Measurements from ENCODE around the gene NR4A2. TPM values are rescaled to one million over a fixed set of nuclear protein-coding genes. Genes with fewer than 3 reads are reported as not detected.
A peak's percentile ranks its signal among the peaks of the same experiment; 100 is the strongest.

Gene NR4A2
- total RNA-seq: 1 to 10 TPM; 1.9 to 5.0 (median 2.5) TPM

DNA sequence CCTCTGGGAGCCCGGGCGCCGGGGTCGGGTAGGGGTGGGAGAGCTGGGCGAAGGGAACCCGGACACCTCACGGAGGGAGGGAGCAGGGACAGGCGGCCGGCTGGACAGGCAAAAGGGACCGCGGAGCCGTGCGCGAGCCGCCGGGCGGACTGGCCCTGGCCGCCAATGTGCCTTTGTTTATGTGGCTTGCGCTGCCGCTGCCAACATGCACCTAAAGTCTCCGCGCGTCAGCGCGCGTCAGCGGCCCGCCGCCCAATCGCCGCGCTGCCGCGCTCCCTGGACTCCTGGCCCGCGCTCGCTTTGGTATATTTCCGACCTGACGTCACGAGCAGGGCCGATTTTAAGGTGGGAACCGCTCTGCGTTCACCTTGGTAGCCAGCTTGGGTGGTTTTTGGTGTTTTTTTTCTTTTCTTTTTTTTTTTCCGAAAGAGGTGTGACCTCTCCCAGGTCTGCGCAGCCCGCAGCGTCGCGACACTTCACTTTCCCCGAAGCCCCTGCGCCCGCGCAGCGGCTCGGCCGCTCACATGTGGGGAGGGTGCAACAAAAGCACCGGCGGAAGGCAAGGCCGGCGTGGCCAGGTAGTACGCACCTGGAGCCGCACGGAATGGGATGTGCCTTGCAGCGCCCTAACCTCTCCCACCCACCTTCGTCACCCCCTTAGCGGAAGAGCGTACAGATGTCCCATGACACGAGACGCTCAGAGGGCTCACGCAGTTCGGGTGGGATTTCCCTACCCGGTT lies at the start of gene NR4A2:
Gene NR4A2 (minus strand): TSS at position 188 of the 740 bp plus-strand sequence. CDS start 2,535 bp downstream, outside the sequence.
- no peaks in the 10 kb centered on the region for H3K27me3 ChIP-seq
- H3K27ac ChIP-seq: peak within 1 kb of the TSS; percentile 89 to 97 (median 96)
- H3K9me3 ChIP-seq: no peaks in the 10 kb centered on the region
- H3K4me1 ChIP-seq: peaks cover 0 to 14% (median 0%) of the 10 kb centered on the region in 4 donors
- peaks cover 0 to 13% (median 0%) of the 10 kb centered on the region in 3 donors for H3K36me3 ChIP-seq
- H3K4me3 ChIP-seq: peak within 1 kb of the TSS; percentile 59 to 75 (median 68)
- DNase-seq: peak; percentile 94 to 98 (median 95)
- TF ChIP-seq, protein P1, sequence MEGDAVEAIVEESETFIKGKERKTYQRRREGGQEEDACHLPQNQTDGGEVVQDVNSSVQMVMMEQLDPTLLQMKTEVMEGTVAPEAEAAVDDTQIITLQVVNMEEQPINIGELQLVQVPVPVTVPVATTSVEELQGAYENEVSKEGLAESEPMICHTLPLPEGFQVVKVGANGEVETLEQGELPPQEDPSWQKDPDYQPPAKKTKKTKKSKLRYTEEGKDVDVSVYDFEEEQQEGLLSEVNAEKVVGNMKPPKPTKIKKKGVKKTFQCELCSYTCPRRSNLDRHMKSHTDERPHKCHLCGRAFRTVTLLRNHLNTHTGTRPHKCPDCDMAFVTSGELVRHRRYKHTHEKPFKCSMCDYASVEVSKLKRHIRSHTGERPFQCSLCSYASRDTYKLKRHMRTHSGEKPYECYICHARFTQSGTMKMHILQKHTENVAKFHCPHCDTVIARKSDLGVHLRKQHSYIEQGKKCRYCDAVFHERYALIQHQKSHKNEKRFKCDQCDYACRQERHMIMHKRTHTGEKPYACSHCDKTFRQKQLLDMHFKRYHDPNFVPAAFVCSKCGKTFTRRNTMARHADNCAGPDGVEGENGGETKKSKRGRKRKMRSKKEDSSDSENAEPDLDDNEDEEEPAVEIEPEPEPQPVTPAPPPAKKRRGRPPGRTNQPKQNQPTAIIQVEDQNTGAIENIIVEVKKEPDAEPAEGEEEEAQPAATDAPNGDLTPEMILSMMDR (IDR thresholded peaks at IDR 0.05): no peak
- peak; percentile 83 to 96 for TF ChIP-seq POLR2A (IDR thresholded peaks at IDR 0.05)

DNA sequence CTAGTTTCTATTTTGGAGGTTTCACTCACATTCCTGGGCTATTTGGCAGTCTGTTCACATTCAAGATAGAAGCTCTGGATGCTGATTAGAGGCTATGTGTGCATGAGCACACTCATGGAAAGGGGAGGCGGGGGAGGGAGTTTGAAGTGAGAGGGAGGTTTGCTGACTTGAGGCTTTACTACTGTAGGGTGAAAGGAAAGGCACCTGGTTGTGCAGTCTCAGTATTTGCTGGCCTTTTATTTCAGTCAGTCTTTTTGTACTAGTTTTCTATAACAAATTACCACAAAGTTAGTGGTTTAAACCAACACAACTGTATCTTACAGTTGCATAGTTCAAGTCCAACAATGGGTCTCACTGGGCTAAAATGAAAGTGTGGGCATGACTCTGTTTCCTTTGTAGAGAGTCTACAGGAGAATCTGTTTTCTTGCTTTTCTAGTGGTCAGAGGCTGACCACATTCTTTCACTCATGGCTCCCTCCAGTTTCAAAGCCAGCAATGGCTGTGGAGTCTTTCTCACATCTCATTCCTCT lies 47.7 kb upstream of the NR4A2 start:
- TF ChIP-seq, protein P1 (IDR thresholded peaks at IDR 0.05): no peak
- TF ChIP-seq POLR2A (IDR thresholded peaks at IDR 0.05): no peak
- H3K4me3 ChIP-seq: no peak overlapping the region
- no peaks in the 10 kb centered on the region for H3K36me3 ChIP-seq
- no peak for DNase-seq
- H3K9me3 ChIP-seq: no peaks in the 10 kb centered on the region
- H3K4me1 ChIP-seq: no peaks in the 10 kb centered on the region
- H3K27me3 ChIP-seq: no peaks in the 10 kb centered on the region
- no peak overlapping the region for H3K27ac ChIP-seq

DNA sequence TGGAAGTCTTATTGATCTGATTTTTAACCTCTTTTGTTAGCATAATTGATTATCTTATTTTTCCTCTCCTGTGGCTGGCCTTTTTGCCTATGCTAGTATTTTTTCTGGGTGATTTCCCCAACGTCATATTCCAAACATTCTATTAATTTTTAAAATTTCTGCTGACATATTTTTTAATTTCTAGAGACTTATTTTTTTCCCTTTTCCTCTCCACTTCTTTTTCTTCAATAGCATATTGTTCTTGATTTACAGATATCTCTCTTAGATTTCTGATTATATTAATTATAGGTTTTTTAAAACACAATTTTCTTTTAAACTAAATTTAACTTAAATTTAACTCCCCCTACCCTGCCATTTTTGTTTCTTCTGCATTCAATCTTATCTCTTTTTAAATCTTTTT lies 47.2 kb upstream of the NR4A2 start:
- TF ChIP-seq POLR2A (IDR thresholded peaks at IDR 0.05): no peak
- TF ChIP-seq, protein P1 (IDR thresholded peaks at IDR 0.05): no peak
- no peaks in the 10 kb centered on the region for H3K27me3 ChIP-seq
- no peaks in the 10 kb centered on the region for H3K4me1 ChIP-seq
- no peak overlapping the region for H3K4me3 ChIP-seq
- no peak overlapping the region for H3K27ac ChIP-seq
- no peaks in the 10 kb centered on the region for H3K36me3 ChIP-seq
- DNase-seq: no peak
- no peaks in the 10 kb centered on the region for H3K9me3 ChIP-seq

GRCh38 chr2:156379071-156379470 lies 46.5 kb upstream of the NR4A2 start:
- H3K4me1 ChIP-seq: no peaks in the 10 kb centered on the region
- no peak overlapping the region for H3K4me3 ChIP-seq
- H3K27me3 ChIP-seq: no peaks in the 10 kb centered on the region
- TF ChIP-seq POLR2A (IDR thresholded peaks at IDR 0.05): no peak
- TF ChIP-seq, protein P1 (IDR thresholded peaks at IDR 0.05): no peak
- H3K36me3 ChIP-seq: no peaks in the 10 kb centered on the region
- H3K27ac ChIP-seq: no peak overlapping the region
- H3K9me3 ChIP-seq: no peaks in the 10 kb centered on the region
- DNase-seq: no peak

DNA sequence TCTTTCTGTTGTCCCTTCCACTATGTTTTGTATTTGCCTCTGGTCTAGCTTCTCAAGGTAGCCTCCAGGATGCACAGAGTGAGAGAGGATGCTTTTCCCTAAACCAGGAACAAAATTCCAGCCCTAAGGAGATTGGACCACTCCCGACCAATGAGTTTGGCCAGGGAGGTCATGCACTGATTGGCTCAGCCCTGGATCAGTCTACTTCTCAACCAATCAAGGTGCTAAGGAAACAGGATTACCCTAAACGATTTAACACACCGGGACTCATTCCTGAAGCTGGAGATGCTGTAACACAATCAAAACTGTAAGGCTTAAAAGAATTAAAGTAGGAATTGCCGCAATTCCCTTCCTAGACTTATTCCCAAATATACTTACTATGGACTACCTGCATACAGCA lies 34.2 kb upstream of the NR4A2 start:
- Histone ChIP-seq H3K9me3 (no peaks in the 10 kb centered on the region), H3K27ac (no peak overlapping the region), H3K4me3 (no peak overlapping the region), H3K27me3 (no peaks in the 10 kb centered on the region), H3K4me1 (no peaks in the 10 kb centered on the region), H3K36me3 (no peaks in the 10 kb centered on the region)
- TF ChIP-seq, protein P1 (IDR thresholded peaks at IDR 0.05): no peak
- TF ChIP-seq POLR2A (IDR thresholded peaks at IDR 0.05): no peak
- no peak for DNase-seq
